ENCODE results near the gene TRAF2.
"Not testable (repeated sequence)": the region's sequence is repeated elsewhere in the genome, so short reads cannot be mapped to it uniquely, and the experiment has no call there.

The TRAF2 gene

DNA sequence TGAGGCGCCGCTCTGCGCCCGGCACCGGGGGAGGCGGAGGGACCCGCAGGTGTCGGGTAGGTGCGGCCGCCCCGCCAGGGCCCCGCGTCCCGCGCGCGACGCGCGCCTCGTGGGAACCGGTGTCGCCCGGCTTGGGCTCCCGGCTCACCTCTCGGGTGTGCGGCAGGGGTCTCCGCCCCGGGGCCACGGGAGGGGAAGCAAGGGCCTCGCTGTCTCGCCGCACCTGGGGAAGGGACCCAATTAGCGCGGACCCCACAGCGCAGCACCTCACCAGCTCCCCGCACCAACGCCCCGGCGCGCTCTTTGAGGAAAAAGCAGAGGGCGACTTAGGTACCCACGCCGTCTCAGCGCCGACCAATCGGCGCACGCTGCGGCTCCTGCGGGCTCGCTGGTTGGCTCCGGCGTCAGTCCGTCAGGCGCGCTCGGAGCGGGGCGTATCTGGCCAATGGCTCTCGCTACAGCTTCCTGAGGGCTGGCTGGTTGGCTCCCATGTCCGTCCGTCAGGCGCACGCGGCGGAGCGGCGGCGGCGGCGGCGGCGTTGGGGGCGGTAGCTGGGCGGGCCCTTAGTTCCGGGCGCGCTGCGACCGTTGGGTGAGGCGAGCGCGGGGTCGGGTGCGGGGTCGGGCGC, at the start of gene TRAF2:
Gene TRAF2, plus strand, starts transcription at position 567 of the 629 bp plus-strand sequence. CDS start 12,225 bp downstream, outside the sequence.
- DNase-seq (ENCODE audit: low read depth in 2 of 3, low spot score in 2 of 3): peak; percentile 85 to 98 (median 97)

DNA sequence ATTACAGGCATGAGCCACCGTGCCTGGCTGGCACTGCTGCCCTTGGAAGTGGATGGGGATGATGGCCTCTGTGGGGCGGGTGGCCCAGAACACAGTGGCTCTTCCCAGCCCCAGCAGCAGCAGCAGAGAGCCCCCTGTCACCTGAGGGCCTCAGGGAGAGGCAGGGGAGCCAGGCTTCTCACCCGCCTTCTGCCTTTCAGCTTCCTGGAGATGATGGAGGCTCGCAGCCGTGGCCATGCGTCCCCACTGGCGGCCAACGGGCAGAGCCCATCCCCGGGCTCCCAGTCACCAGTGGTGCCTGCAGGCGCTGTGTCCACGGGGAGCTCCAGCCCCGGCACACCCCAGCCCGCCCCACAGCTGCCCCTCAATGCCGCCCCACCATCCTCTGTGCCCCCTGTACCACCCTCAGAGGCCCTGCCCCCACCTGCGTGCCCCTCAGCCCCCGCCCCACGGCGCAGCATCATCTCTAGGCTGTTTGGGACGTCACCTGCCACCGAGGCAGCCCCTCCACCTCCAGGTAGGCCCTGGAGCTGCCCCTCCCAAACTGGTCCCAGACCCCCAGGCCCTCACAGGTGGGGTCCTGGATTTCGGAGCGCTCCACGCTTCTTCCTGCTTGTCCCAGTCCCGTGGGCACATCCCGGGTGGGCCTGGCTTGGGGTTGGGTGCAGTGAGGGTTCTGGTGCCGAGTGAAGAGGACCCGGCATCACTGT, 49.0 kb upstream of the TRAF2 start:
- no peak for DNase-seq (ENCODE audit: low read depth in 2 of 3, low spot score in 2 of 3)

- DNase-seq (ENCODE audit: low read depth in 2 of 3, low spot score in 2 of 3): not testable (repeated sequence)
These were observed 48.4 kb upstream of the TRAF2 start for GRCh38 chr9:136837856-136838277.

DNA sequence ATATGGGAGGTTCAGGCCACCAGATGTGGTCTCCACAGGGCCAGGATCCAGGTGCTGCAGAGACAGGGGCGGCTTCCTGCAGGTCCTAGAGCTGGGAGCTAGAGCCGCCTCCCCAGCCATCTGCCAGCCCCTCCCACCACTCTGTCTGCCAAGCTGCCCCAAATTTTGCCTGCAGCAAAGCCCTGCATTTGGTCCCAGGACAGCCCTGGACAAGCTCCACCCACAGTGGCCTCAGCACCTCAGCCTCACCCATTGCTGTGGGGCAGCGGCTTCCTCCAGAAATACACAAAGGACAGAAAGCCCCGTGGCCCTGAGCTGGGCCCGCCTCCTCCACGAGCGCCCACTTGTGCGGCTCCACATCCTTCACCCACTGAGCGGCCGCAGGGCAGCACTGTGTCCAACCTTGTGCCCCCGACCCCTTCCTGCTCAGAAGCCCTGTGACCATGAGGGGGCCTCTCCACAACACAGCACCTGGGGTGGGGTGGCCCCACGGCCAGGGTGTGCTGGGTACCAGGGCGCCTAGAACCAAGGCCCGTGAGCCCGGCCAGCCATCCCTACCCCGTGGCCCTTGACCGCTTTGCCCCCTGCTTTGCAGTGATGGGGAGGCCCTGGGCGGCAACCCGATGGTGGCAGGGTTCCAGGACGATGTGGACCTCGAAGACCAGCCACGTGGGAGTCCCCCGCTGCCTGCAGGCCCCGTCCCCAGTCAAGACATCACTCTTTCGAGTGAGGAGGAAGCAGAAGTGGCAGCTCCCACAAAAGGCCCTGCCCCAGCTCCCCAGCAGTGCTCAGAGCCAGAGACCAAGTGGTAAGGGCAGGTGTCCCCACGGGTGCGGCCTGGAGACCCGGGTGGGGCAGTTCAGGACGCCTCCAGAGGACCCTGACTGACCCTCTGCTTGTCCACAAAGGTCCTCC, 47.7 kb upstream of the TRAF2 start:
- no peak for DNase-seq (ENCODE audit: low read depth in 2 of 3, low spot score in 2 of 3)

DNA sequence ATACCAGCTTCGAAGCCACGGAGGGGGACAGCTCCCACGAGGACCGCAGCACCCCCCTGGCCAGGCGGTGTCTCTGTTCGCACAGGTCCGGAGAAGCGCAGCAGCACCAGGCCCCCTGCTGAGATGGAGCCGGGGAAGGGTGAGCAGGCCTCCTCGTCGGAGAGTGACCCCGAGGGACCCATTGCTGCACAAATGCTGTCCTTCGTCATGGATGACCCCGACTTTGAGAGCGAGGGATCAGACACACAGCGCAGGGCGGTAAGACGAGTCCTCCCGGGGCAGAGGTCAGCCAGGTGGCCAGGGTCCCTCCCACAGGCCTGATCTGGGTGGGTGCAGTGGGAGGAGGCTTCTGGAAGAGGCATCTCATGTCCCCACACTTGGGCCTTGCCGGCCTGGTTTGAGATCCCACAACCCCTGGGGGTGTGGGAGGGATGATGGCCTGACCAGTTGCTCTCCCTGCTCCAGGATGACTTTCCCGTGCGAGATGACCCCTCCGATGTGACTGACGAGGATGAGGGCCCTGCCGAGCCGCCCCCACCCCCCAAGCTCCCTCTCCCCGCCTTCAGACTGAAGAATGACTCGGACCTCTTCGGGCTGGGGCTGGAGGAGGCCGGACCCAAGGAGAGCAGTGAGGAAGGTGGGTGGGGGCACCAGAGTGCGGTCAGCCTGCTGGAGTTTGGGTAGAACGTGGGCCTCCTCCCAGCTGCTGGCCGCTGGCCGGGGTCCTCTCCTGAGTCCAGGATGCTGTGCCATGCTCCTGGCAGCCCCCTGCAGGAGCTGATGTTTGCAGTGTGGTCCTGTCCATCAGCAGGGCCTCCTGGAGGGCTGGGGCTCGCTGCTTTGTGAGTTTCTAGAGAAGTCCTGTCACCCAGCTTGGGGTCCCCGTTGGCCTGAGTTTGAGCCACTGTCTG, 46.8 kb upstream of the TRAF2 start:
- DNase-seq (ENCODE audit: low read depth in 2 of 3, low spot score in 2 of 3): no peak

DNA sequence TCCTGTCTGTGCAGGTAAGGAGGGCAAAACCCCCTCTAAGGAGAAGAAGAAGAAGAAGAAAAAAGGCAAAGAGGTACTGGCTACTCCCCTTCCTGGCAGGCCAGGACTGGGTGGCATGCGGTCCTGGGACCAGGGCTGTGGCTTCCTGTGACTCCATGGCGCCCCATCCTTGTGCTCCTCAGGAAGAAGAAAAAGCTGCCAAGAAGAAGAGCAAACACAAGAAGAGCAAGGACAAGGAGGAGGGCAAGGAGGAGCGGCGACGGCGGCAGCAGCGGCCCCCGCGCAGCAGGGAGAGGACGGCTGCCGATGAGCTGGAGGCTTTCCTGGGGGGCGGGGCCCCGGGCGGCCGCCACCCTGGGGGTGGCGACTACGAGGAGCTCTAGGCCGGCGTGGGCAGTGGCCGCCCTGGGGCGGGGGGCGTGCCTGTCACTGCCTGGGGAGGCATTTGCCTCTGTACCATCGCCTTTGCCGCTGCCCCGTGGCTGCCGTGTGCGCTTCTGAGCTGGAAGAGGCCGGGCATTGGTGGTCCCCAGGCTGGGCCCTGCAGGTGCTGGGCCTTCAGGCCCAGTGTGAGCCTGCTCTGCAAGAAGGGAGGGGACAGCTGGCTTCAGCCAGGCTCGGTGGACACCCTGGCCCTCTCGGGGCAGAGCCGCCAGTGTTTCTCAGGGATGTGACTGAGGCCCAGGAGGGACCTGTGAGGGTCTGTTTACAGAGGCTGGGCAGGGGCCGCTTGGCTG, 46.0 kb upstream of the TRAF2 start:
- DNase-seq (ENCODE audit: low read depth in 2 of 3, low spot score in 2 of 3): no peak

DNA sequence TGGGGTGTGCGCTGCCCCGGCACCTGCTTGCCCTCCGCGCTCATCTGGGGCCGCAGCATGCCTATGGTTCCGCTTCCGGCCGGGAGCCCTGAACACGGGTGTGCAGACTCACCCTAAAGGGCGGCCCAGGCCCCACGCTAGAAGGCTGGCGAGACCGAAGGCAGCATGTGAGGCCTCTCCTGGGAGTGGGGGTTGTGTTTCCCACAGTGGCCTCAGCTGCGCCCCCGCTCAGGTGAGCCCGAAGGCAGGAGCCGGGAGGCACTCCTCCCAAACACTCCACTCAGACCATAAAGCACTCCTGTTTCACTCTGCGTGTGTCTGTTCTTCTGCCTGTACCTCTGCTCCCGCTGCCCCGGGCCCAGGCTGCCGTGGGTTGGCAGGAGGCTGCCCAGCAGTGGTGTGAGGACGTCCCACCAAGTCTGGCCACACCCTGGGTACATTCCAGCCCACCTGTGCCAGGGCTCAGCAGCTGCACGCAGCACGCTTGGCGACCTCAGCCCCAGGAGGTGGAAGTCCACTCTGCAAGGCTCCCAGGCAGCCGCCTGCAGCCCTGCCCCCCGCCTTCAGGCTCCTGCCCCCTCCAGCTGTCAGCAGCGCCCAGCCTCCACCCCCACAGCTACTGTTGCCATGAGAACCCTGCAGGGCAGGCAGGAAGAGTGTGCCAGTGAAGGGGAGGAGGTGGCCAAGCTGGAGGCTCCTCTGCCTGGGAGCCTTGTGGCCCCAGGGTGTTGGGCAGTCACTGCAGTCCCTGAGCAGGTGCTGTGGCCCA, 45.3 kb upstream of the TRAF2 start:
- DNase-seq (ENCODE audit: low read depth in 2 of 3, low spot score in 2 of 3): no peak

GRCh38 chr9:136841646-136842379, 44.5 kb upstream of the TRAF2 start:
- not testable (repeated sequence) for DNase-seq (ENCODE audit: low read depth in 2 of 3, low spot score in 2 of 3)

- peak; percentile 53 to 74 (median 72) for DNase-seq (ENCODE audit: low read depth in 2 of 3, low spot score in 2 of 3)
These were observed 43.9 kb upstream of the TRAF2 start, which contains the start of gene AJM1 for GRCh38 chr9:136842380-136842948. TSS of gene AJM1 (plus strand) at chr9:136842478. CDS start at chr9:136844415, 1,937 bp downstream.

- DNase-seq (ENCODE audit: low read depth in 2 of 3, low spot score in 2 of 3): not testable (repeated sequence)
These were observed 43.0 kb upstream of the TRAF2 start for GRCh38 chr9:136843159-136843800.

DNA sequence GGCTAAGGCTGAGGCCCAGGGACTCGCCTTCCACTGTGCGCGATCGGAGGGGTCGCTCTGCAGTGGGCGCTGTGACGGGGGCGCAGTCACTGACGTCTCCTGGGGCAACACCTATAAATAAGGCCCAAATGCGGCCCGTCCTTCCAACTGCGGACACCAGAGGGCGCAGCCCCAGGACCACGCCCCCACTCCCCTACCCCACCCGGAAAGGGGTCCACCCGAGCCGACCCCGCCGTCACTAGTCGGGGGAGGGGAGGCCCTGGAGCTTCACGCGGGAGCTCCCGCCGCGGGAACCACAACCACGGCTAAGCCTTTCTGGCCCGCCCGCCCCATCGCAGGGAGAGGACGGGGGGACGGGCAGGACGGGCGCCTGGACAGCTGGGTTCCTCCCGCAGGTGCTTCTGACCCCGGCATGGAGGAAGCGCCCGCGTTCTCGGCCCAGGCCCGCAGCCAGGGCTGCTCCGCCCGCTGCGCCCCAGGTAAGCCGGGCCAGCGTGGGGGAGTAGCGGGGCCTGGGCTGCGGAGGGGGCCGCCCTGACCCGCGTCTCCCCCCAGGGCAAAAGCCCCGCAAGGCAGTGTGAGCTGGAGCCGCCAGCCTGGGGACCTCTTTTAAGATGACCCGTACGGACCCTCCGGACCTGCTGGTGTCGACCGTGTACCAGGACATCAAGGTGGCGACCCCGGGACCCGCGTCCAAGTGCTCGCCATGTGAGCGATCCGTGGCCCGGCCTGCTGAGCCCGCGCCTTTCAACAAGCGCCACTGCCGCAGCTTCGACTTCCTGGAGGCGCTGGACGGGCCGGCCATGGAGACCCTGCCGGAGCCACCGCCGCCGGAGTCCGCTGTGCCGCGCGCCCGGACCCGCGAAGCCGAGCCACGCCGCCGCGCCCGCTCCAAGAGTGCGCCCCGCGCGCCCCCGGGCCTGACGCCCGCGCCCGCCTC, 42.2 kb upstream of the TRAF2 start:
- DNase-seq (ENCODE audit: low read depth in 2 of 3, low spot score in 2 of 3): peak in 2 of 3 experiments; percentile 50 to 60

DNA sequence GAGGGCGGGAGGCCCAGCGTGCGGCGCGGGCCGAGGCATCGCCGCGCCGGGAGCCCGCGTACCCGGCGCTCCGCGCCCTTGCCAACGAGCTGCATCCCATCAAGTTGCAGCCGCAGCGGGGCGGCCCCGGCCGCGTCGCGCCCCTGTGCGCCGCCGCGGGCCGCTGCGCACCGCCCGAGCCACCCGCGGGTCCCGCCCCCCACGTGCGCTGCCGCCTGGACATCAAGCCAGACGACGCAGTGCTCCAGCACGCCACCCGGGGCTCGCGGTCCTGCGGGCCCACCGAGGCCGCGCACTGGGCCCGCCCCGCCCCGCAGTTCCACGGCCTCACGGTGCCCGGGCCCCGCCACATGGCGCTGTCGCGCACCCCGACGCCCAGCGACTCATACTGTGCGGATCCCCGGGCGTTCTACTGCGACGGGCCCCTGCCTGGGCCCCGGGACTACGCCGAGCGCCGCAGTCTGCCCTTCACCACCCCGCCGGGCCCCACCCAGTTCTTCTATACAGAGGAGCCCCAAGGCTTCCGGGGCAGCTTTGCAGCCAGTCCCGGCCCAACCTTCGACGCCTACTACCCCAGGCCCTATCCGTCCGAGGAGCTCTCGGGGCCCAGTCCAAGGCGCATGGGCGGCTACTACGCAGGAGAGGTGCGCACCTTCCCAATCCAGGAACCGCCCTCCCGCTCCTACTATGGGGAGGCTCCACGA, 41.4 kb upstream of the TRAF2 start:
- no peak for DNase-seq (ENCODE audit: low read depth in 2 of 3, low spot score in 2 of 3)

DNA sequence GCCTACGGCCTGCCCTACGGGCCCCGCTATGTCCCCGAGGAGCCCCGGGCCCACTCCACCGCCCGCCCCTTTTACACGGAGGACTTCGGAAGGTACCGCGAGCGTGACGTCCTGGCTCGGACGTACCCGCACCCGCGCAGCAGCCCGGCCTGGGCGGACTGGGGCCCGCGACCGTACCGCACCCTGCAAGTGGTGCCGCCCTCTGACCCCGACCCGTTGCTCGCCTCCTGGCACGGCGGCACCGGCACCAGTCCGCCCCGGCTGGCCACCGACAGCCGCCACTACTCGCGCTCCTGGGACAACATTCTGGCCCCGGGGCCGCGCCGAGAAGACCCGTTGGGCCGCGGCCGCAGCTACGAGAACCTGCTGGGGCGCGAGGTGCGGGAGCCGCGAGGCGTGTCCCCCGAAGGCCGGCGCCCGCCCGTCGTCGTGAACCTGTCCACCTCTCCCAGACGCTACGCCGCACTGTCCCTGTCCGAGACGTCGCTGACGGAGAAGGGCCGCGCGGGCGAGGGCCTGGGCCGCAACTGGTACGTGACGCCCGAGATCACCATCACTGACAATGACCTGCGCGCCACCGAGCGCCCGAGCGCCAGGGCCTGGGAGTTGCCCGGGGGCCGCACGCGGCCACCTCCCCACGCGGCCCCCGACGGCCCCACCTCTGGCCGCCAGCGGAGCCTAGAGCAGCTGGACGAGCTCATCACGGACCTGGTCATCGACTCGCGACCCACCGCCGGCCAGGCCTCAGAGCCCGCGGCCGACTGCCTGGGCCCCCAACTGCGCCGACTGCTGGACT, 40.7 kb upstream of the TRAF2 start:
- no peak for DNase-seq (ENCODE audit: low read depth in 2 of 3, low spot score in 2 of 3)

GRCh38 chr9:136846376-136847087, 39.8 kb upstream of the TRAF2 start:
- DNase-seq (ENCODE audit: low read depth in 2 of 3, low spot score in 2 of 3): no peak

All from activated CD8-positive, alpha-beta memory T cell treated with anti-CD3 and anti-CD28 coated beads for 48 hours (primary cell).